GM12878 (cell line): ENCODE results near the gene PPP1R7. TPM values are rescaled to one million over a fixed set of nuclear protein-coding genes. Genes with fewer than 3 reads are reported as not detected.

Experiments
- BCL3 ChIP-seq: IDR thresholded peaks from 2 replicates; pipeline ENCODE4 v1.6.1; 2011; ENCODE audit warnings: borderline replicate concordance, low read depth, mild to moderate bottlenecking, moderate library complexity, low read length; ENCODE audit not compliant: insufficient read depth, poor library complexity, severe bottlenecking
- CBFB ChIP-seq: IDR thresholded peaks from 2 replicates; pipeline ENCODE4 v1.6.1; 2016; ENCODE audit warnings: antibody characterized with exemption, low read depth
- CEBPB ChIP-seq, 2 experiments: fragments of 150-350 bp in 1 of 2; IDR thresholded peaks; 2 replicates each; pipeline ENCODE4 v1.6.1; 2012 to 2014; ENCODE audit warnings: low read depth in 2 of 2, low read length in 2 of 2, borderline replicate concordance in 1 of 2, inconsistent platforms in 1 of 2
- EZH2 ChIP-seq: IDR thresholded peaks from 2 replicates; pipeline ENCODE4 v1.6.1; 2012; ENCODE audit warnings: low read depth, mild to moderate bottlenecking, control low read depth, inconsistent platforms, low read length, borderline replicate concordance; ENCODE audit not compliant: control insufficient read depth
- IRF5 ChIP-seq: fragments of 450-650 bp; IDR thresholded peaks from 2 replicates; pipeline ENCODE4 v1.6.1; 2017; ENCODE audit warnings: borderline replicate concordance
- KAT2A ChIP-seq: conservative IDR thresholded peaks from 2 replicates; pipeline ENCODE4 v1.6.1; 2011; ENCODE audit warnings: low read depth, low read length; ENCODE audit not compliant: control insufficient read depth
- KDM1A ChIP-seq: fragments of 200-600 bp; sonication (generic); IDR thresholded peaks from 2 replicates; pipeline ENCODE4 v1.6.1; 2016; ENCODE audit warnings: borderline replicate concordance
- MYC ChIP-seq: IDR thresholded peaks from 2 replicates; pipeline ENCODE4 v1.6.1; 2011; ENCODE audit warnings: mild to moderate bottlenecking, low read length, moderate library complexity, inconsistent platforms; ENCODE audit not compliant: insufficient read depth, insufficient replicate concordance, insufficient read length, severe bottlenecking
- NFIC ChIP-seq: IDR thresholded peaks from 2 replicates; pipeline ENCODE4 v1.6.1; 2012; ENCODE audit warnings: low read depth, mild to moderate bottlenecking, inconsistent platforms, low read length, moderate library complexity
- PAX5 ChIP-seq: IDR thresholded peaks from 2 replicates; pipeline ENCODE4 v1.6.1; 2011; ENCODE audit warnings: low read depth, low read length, borderline replicate concordance
- PML ChIP-seq: IDR thresholded peaks from 2 replicates; pipeline ENCODE4 v1.6.1; 2012; ENCODE audit warnings: low read length, inconsistent platforms
- POU2F2 ChIP-seq: IDR thresholded peaks from 3 replicates; pipeline ENCODE4 v1.6.1; 2011; ENCODE audit warnings: low read depth, mild to moderate bottlenecking, low read length, borderline replicate concordance
- RBBP5 ChIP-seq: fragments of 200-600 bp; sonication (generic); conservative IDR thresholded peaks from 2 replicates; pipeline ENCODE4 v1.6.1; 2016
- RELA ChIP-seq: fragments of 450-650 bp; IDR thresholded peaks from 2 replicates; pipeline ENCODE4 v1.8.0; 2014; ENCODE audit warnings: borderline replicate concordance; ENCODE audit not compliant: partially characterized antibody
- RFX5 ChIP-seq: IDR thresholded peaks from 2 replicates; pipeline ENCODE4 v1.6.1; 2011; ENCODE audit warnings: low read depth, low read length, improper control_type of control experiment
- RUNX3 ChIP-seq: IDR thresholded peaks from 2 replicates; pipeline ENCODE4 v1.6.1; 2012; ENCODE audit warnings: low read length, inconsistent platforms
- SMC3 ChIP-seq: IDR thresholded peaks from 2 replicates; pipeline ENCODE4 v1.6.1; 2011; ENCODE audit warnings: low read length, improper control_type of control experiment, borderline replicate concordance
- SPI1 ChIP-seq: IDR thresholded peaks from 2 replicates; pipeline ENCODE4 v1.6.1; 2011; ENCODE audit warnings: low read depth, mild to moderate bottlenecking, low read length, moderate library complexity, borderline replicate concordance; ENCODE audit not compliant: insufficient read depth
- SRF ChIP-seq, 2 experiments: IDR thresholded peaks; 2 replicates each; pipeline ENCODE4 v1.6.1; 2011; ENCODE audit warnings: low read depth in 2 of 2, low read length in 2 of 2, mild to moderate bottlenecking in 1 of 2, moderate library complexity in 1 of 2
- ZBTB11 ChIP-seq: fragments of 450-650 bp; formaldehyde crosslinking; IDR thresholded peaks from 2 replicates; pipeline ENCODE4 v1.5.0; 2022; ENCODE audit warnings: mild to moderate bottlenecking, missing genetic modification characterization
- ZBTB4 ChIP-seq: fragments of 450-650 bp; formaldehyde crosslinking; IDR thresholded peaks from 2 replicates; pipeline ENCODE4 v1.4.0; 2022; ENCODE audit warnings: mild to moderate bottlenecking, moderate library complexity
- polyA plus RNA-seq, 11 experiments: library from polyadenylated mRNA; depleted of rRNA in 4 of 11; unstranded in 6 of 11; stranded (reverse) in 5 of 11; fragments of >200 nt; fragmentation: Nextera tagmentation in 4 of 11; fragmentation: Illumina TruSeq in 1 of 11; extraction: Ambion mirVana in 4 of 11; extraction: Trizol in 1 of 11; gene quantifications; 1 replicate in 1 of 11; 2 replicates in 10 of 11; pipeline versions ENCODE4 v1.2.1 to v1.2.3, GENCODE V29; 2011 to 2016; ENCODE audit warnings: inconsistent platforms in 2 of 11, missing spikeins in 2 of 11, low read depth in 1 of 11
- total RNA-seq, 4 experiments: library from RNA; depleted of rRNA in 3 of 4; stranded (reverse); fragments of >200 nt in 3 of 4; fragmentation: Illumina TruSeq in 1 of 4; extraction: Trizol in 1 of 4; gene quantifications; 2 replicates each; pipeline versions ENCODE4 v1.2.1 to v1.2.3, GENCODE V29; 2013 to 2021

PPP1R7 gene
- total and polyA plus RNA-seq, 10 of the 15 experiments (the other 5 are each of a cell fraction or from before 2014, with no cell fraction given), result 78.5 to 174 (median 93.7) TPM

GRCh38 chr2:241112592-241112991 lies 37.7 kb upstream of the PPP1R7 start (continued):
- no peak for TF ChIP-seq SRF (IDR thresholded peaks at IDR 0.05; ENCODE audit: low read depth in 2 of 2, low read length in 2 of 2)
- no peak for TF ChIP-seq SMC3
- TF ChIP-seq ZBTB4, result no peak
- peak; percentile 89 for TF ChIP-seq RUNX3
- no peak for TF ChIP-seq PML
- peak; percentile 47; the same call in 1 of the 2 replicates for TF ChIP-seq IRF5
- TF ChIP-seq SPI1, result no peak
- TF ChIP-seq RELA, result peak; percentile 66
- TF ChIP-seq BCL3, result no peak
- no peak; the same call in 1 of the 2 replicates for TF ChIP-seq NFIC
- no peak for TF ChIP-seq KDM1A
- peak; percentile 15; the same call in 1 of the 3 replicates for TF ChIP-seq POU2F2
- no peak for TF ChIP-seq EZH2
- peak; percentile 50; the same call in 1 of the 2 replicates for TF ChIP-seq PAX5
- no peak for TF ChIP-seq CEBPB (IDR thresholded peaks at IDR 0.05; ENCODE audit: borderline replicate concordance in 1 of 2, low read depth in 2 of 2, low read length in 2 of 2)
- no peak for TF ChIP-seq MYC
- 0 out of 2 replicates have a peak, but pooled peaks have one; percentile 28 for TF ChIP-seq CBFB
- TF ChIP-seq RBBP5, result no peak
- no peak for TF ChIP-seq KAT2A
- TF ChIP-seq ZBTB11, result no peak
- TF ChIP-seq RFX5, result no peak
